NCI-H748 (cell line): ENCODE results near the gene KCNK7.

Experiments
- DNase-seq: peaks from one replicate; lab custom pipeline; 2025; ENCODE audit not compliant: unreplicated experiment; lab: John Stamatoyannopoulos, UW

Gene KCNK7

DNA sequence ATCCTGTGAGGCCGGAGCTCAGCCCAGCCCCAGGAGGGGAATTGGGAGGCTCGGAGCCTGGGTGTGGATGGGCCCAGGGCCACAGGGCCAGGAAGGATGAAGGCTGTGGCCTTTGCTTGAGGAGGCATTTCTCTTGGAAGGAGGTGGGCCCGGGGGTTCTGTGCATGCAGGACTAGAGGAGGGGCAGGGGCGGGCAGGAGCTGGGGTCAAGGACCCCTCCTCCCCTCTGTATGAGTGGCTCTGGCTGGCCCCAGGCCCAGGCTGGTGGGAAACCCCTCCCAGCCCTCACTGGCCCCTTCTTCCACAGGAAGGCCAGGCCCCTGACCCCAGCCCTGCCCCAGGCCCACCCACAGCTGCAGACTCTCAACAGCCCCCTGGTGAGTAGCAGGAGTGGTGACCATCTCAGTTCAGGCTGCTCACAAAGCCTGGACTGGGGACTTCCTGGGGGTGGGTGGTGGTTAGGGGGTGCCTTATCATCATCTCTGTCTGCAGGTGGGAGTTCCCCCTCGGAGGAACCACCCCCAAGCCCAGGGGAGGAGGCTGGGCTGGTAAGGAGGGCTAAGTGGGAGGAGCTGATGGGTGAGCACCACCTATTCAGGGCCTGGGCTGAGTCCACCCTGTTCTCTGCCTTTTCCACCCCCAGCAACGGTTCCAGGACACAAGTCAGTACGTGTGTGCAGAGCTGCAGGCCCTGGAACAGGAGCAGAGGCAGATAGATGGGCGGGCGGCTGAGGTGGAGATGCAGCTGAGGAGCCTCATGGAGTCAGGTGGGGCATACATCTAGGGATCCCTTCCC lies 6.0 kb downstream of the KCNK7 start:
- DNase-seq: no peak

DNA sequence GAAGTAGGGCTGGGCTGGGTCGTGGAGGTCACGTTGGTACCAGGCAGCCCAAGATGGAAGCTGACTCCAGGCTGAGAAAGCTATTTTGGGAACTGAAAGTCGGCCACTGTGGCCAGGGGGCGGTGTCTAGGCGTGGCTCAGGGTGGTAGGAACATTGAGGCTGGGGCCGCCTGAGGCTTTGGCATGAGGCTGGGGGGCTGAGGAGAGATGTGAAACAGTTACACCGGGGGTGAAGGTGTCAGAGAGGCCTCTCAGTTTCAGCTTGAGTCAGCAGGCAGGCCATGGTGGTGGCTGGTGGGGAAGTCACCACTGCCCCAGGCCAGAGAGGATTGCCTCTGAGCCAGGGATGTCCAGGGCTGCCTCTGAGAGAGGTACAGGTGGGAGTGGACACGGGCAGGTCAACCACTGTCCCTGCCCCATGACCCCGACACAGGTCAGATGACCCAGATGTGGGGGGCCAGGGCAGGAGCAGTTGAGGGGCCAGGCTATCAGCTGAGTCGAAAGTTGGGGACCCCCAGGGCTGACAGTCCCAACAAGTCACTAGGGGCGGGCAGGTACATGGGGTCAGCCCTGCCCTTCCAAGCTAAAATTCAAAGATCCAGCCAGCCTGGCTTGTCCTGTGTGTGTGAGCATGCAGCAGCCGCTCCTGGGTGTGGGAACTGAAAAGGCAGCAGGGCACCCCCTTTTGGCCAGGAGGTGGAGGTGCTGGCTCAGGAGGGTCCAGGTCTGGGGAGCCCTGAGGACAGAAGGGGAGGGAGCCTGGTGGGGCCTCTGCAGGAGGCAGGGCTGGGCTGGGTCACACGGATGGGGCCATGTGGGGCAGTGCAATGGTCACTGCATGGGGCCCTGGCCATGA lies 7.2 kb downstream of the KCNK7 start:
- DNase-seq: peak; percentile 22

DNA sequence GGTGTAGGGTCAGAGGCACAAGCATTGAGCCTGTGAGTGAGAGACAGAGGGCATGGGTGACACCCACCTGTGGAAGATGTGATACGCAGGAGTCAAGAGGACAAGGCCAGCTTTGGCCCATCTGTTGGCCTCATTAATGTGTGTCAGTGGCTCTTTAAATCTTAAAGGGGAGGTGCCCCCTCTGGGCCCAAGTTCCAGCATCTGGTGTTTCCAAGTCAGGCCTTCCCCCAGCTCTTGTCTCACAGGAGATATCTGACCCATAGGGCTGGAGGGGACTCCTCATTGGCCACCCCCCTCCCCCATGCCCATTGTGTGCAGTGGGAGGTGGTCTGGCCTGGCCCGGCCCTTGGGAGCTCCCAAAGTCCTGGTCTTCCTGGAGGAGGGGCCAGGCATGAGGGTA lies 8.9 kb downstream of the KCNK7 start:
- DNase-seq: no peak

DNA sequence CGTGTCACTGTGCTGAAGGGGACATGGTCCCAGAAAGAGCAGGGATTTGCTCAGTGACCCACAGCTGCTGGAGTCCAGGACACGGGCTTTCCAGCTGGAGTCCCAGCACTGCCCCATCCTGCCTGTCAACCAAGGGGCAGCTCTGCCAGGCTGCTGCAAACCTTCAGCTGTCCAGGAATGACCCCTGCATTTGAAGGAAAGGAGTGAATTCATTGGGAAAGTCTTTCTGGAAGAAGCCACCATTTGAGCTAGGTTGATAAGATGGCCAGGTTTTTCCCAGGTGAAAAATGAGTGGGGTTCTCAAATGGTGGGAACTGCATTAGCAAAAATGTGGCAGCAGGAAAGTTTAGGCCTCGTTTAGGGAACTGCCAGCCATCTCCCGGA lies 9.4 kb downstream of the KCNK7 start:
- DNase-seq: no peak

DNA sequence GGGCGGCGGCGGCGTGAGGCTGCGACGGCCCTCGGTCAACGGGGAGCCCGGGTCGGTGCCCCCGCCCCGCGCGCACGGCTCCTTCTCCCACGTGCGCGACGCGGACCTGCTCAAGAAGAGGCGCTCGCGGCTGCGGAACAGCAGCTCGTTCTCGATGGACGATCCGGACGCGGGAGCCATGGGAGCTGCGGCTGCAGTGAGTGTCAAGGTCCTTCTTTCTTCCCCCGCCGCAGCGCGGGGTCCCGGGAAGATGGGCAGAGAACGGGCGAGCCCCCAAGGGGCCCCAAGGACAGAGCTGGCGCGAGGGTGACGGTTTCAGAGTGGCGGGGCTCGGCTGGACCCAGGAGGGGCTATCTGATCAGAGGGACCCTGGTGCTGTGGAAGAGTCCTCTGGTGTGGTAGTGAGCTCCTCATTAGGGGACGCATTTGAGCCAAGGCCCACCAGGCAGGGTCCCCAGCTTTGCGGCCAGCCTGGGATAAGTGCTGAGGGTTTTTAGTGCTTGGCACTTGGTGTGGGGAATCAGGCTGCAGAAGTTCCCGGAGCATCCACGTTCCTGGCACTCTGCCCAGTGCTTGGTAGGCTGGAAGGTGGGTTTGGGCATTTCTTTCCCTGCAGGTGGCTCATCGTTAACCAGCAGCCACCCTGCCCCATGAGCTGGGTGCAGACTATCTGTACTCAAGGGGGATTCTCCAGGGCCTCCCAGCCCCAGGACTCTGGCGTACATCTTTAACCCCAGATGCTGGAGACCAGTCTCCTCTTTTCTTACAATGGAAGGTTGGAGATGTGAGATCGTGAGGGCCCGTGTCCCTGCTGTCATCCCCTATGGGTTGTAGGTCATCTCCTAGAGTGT lies 10.0 kb downstream of the KCNK7 start:
- DNase-seq: no peak

DNA sequence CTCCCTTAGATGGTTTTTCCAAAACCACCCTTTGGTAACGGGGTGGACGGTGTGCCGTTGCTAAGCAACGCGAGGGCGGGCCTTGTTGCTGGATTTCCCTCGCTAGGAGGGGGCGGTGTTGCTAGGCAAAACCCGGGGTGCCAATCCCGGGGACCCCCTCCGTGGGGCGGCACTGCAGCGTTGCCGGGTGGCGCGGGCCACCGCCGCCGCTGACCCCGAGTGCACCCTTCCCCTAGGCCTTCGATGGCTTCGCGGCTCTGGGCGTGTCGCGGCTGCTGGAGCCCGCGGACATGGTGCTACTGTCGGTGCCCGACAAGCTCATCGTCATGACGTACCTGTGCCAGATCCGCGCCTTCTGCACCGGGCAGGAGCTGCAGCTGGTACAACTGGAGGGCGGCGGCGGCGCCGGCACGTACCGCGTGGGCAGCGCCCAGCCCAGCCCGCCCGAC lies 10.9 kb downstream of the KCNK7 start:
- DNase-seq: no peak

DNA sequence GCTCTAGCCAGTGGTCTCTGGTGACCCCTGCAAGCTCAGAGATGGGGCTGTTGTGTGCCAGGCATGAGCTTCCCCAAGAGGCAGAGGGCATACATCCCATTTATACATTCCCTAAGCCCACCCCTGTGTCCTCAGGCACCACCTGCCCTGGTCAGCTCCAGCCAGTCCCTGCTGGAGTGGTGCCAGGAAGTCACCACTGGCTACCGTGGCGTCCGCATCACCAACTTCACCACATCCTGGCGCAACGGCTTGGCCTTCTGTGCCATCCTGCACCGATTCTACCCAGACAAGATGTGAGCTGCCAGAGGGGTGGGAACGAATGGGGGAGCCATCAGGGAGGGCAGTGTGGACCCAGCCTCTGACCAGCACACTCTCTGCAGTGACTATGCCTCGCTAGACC lies 11.5 kb downstream of the KCNK7 start:
- no peak for DNase-seq

DNA sequence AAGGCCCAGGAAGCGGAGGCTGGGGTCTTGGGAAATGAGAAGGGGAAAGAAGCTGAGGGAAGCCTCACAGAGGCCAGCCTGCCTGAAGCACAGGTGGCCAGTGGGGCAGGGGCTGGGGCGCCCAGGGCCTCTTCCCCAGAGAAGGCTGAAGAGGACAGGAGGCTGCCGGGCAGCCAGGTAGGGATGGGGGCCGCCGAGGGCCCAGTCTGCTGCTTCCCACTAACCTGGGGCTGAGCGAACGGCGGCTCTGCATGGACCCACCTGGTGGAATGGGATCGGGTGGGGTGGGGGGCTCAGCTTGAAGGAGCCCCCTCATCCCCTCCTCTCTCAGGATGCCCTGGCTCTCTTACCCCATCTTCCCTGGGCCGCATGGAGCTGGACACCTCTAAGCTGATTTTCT lies 12.0 kb downstream of the KCNK7 start:
- no peak for DNase-seq

DNA sequence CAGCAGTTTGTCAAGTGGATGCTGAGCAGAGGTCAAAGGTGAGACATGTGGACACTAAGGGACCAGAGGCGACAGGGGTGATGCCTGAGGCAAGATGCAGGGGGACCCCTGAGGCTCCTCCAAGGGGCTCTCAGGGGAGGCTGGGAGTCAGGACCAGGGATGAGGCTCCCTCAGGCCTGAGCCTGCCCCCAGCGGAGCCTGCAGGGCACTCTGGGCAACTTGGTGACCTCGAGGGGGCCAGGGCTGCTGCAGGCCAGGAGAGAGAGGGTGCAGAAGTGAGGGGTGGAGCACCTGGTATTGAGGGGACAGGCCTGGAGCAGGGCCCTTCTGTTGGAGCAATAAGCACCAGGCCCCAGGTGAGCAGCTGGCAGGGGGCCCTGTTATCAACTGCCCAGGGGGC lies 13.7 kb downstream of the KCNK7 start:
- DNase-seq: no peak

DNA sequence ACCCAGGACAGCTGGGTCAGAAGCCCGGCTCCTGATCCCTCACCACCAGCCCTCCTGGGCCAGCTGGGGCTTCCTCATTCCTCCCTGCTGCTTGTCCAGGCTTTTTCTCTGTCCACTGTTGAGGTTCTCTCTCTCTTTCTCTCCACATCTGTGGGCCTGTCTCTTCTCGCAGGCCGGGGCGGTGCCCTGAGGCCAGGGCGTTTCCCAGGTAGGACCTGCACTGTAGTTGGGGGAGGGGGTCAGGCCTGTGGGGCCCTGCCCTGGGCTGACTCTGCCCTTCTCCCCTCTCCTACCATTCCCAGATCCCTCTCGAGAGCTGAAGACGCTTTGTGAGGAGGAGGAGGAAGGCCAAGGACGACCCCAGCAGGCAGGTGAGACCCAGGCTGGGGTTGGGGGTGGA lies 14.8 kb downstream of the KCNK7 start:
- DNase-seq: no peak

DNA sequence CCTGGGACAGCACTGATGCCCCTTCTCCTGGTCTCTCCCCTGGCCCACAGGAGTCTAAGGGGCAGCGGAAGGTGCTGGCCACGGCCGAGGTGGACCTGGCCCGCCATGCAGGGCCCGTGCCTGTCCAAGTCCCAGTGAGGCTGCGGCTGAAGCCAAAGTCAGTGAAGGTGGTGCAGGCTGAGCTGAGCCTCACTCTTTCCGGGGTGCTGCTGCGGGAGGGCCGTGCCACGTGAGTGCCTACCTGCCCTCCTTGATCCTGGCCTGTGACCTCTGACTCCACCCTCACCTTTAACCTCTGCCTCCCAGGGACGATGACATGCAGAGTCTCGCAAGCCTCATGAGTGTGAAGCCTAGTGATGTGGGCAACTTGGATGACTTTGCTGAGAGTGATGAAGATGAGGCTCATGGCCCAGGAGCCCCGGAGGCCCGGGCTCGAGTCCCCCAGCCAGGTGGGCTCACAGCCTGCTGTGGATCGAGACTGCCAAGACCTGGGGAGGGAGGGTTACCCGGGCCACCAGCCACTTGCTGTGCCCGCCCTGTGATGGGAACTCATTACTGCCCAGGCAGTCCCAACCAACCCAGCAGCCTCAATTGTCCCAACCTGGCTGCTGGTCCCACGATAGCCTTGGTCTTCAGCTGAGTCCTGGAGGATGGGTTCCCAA lies 15.4 kb downstream of the KCNK7 start:
- no peak for DNase-seq

DNA sequence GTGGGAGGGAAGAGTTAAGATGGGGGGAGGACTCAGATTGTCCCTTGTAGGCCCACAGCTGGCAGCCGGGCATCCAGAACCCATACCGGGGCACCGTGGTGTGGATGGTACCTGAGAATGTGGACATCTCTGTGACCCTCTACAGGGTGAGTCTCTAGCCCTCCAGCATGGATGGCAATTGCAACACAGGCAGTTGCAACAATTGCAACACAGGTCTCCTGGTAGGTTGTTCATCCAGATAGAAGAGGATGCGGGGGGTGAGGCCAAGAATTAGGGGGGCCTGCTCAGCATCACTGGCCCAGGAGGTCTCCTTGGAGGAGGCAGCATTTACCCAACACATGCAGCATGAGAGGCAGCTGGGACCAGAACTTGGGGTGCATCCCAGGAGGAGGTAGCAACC lies 16.3 kb downstream of the KCNK7 start:
- DNase-seq: no peak

DNA sequence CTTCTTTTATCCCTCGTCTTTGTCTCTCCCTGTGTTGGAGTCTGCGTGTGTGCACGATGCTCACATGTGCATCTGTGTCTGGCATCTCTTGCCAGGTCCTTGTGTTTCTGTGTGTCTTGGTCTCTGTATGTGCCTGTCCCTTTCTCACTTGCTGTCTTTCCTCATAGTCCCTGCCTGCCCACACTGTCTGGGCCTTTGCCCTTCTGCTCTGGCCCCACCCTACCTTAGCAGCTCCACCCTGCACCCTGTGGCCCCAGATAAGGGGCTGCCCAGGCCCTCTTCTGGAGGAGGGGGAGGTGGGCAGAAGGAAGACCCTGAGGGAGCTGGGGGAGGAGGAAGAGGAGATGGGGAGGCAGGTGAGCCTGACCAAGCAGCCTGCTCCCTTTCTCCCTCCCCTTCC lies 16.9 kb downstream of the KCNK7 start:
- no peak for DNase-seq

DNA sequence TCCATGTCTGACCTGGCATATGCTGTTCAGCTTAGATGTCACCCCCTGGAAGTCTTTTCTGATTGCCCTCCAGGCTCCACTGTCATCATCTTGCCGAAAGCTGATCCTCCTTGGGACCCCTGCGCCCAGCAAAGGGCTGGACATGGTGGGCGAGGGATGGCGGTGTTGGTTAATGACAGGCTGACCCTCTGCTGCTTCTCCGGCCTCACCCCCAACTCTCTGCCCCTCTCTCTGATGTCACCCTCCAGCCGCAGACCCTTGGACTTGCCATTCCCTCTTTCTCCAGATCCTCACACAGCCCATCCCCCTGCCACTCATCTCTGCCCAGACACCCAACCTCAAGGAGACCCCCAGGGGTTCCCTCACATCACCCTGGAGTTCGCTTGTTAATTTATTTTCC lies 17.5 kb downstream of the KCNK7 start:
- DNase-seq: no peak

DNA sequence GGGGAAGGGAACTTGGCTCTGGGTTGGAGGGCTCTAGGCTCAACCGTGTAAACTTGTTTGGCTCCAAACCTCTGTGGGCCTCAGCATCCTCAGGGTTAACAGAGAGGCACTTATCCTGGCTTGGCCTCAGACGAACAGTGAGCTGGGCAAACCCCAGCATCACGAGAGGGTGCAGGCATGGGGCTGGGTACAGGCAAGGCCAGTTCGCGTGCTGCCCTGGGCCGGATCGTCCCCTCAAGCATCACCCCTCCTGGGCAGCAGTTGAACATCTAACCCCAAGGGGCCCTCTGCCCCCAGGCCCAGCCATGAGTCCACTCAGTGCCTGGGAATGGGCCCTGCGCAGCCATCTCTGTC lies 17.9 kb downstream of the KCNK7 start:
- no peak for DNase-seq

DNA sequence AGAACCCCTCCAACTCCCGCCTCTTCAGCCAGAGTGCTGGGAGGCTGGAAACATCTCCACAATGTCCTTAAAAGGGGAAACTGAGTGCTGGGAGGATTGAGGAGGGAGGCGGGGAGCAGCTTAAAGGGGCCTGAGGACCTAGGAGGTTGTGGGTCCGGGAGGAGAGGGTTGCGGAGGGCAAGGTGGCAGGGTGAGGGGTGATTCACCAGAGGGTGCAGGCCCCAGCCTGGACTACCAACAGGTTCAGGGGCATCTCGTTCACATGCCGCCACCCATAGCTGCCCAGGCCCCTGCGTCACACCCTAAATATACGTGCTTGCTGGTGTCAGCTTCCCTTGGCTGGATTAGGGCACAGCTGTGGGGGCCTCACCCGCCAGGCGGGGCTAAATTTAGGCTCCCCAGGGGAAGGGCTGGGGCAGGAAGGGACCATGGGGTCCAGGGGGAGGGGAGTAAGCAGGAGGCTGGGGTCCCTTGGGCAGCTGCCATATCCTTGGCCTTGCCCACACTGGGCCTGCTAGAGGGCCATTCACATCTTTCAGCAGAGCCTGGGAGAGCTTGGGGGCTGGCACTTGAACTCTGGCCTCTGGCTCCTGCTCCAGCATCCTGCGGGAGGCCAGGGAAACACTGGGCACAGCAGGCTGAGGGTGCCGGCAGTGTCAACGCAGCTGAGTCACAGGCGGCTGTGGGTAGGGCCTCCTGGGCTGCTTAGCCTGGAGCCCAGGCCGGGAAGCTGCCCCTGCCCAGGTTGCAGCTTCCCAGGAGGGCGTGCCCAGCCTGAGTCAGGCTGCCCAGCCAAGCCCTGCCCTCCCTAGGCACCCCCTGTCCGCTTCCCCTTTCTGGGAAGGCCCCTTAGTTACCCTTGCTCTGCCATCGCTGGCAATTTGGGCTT lies 18.5 kb downstream of the KCNK7 start:
- no peak for DNase-seq

DNA sequence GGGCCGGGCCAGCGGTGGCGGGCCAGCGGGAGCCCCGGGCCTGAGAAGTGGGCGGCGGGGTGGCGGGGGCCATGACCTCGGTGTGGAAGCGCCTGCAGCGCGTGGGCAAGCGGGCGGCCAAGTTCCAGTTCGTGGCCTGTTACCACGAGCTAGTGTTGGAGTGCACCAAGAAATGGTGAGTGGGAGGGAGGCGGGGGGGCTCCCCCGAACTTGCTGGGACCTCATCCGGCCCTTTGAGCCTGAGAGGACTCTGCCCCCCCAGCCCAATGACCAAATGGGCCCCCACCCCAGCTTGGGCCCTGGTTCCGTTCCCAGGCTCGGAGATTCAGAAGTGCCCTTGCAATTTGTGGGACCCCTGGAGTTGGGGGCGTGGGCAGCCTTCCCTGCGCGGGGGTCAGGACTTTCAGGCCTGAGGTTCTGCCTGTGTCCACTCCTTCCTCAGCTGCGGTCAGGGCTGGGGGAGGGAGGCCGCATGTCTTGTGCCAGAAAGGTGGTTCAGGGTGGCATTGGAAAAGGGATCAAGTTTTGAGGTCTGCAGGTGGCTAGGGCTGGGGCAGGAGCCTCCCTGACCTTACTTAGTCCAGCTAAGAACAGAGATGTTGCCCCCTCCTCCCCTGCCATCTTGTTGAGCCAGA lies 19.3 kb downstream of the KCNK7 start:
- no peak for DNase-seq

DNA sequence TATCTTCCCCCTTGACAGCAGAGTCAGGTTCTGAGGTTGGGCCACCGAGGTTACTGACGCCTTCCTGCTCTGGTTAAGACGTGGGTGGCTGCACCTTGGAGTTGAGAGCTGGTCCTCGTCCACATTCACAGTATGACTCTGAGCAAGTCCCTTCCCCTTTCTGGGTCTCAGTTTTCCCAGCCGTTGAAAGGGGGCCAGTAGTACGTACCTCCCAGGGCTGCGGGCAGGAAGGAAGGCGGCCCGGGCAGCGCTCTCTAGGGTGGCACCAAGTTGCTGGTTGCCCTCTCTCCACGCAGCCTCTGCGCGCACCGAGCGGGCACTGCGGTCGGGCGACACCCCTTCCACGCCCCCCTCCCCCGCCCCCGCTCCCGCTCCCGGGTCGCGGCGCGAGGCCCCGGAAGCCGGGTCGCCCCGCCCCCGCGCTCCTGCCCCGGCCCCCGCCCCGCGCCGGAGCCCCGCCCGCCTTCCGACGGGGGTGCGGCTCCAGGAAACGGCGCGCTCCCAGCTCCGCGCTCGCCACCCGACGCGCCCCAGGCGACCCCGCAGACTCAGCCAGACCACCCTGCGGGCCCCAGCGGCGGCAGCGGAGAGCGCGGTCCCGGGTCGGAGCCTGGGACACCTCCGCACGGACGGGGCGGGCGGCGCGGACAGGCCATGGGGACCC lies 19.9 kb downstream of the KCNK7 start, which contains the start of gene EHBP1L1:
TSS of gene EHBP1L1 (plus strand) at position 486 of the 664 bp plus-strand sequence. CDS start 250 bp downstream, outside the sequence.
- DNase-seq: peak; percentile 63
